Fibroblast of skin of right quadriceps (primary cell): Measurements from ENCODE around the gene CREB5.

Source experiments
- DNase-seq: peaks from one replicate; pipeline ENCODE4 v3.0.0-alpha.2; 2013

The CREB5 gene

DNA sequence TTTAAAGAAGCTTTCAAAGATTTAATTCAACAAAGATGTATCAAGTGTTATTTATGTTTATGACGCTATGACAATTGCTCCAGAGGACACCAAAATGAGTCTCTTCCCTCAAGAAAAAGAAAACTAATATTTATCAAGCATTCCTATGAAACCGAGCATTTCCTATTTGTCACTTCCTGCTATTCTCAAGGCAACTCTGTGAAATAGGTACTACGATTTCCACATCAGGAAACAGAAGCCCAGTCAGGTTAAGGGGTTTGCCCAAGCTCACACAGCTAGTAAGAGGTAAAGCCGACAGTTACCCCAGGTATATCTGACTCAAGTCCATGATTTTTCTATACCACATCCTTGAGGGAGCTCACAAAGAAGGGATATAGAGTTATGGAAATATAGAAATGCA, 459.9 kb downstream of the CREB5 start:
- DNase-seq: no peak

DNA sequence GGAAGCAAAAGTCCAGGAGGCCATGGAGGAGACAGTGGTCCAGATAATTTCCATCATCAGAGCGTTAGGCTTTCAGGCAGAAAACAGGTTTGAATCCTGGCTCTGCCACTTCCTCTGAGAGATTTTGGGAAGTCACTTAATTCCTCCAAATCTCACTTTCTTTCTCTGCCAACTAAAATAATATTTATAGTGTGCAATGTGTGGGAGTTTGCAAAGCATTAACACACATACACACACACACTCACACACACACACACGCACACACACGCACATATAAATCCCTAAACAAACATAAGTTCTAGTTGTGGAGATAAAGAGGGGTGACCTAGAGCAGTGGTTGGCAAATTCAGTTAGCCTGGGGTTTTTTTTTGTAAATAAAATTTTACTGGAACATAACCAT, 461.0 kb downstream of the CREB5 start:
- DNase-seq: no peak

GRCh38 chr7:28874001-28874400, 461.7 kb downstream of the CREB5 start:
- no peak for DNase-seq
